T-helper 2 cell treated with Interferon-gamma antibody and Interleukin-4, amounts not matched to agents 100 ng/mL and 5 ng/mL, for 36 hours (primary cell): ENCODE results near the gene STK32A. TPM values are rescaled to one million over a fixed set of nuclear protein-coding genes. Genes with fewer than 3 reads are reported as not detected.
"Not testable (repeated sequence)": the region's sequence is repeated elsewhere in the genome, so short reads cannot be mapped to it uniquely, and the experiment has no call there.

Source experiments
- intact Hi-C: fragments of 100-400 bp; cut with micrococcal nuclease; formaldehyde crosslinking; loops from one replicate; pipeline ENCODE4 v1.15.1; 2023
- total RNA-seq: library from RNA; stranded (reverse); gene quantifications from 2 replicates; pipeline ENCODE4 v1.2.3, GENCODE V29; 2022

The STK32A gene
- not detected in 2 replicates for total RNA-seq

DNA sequence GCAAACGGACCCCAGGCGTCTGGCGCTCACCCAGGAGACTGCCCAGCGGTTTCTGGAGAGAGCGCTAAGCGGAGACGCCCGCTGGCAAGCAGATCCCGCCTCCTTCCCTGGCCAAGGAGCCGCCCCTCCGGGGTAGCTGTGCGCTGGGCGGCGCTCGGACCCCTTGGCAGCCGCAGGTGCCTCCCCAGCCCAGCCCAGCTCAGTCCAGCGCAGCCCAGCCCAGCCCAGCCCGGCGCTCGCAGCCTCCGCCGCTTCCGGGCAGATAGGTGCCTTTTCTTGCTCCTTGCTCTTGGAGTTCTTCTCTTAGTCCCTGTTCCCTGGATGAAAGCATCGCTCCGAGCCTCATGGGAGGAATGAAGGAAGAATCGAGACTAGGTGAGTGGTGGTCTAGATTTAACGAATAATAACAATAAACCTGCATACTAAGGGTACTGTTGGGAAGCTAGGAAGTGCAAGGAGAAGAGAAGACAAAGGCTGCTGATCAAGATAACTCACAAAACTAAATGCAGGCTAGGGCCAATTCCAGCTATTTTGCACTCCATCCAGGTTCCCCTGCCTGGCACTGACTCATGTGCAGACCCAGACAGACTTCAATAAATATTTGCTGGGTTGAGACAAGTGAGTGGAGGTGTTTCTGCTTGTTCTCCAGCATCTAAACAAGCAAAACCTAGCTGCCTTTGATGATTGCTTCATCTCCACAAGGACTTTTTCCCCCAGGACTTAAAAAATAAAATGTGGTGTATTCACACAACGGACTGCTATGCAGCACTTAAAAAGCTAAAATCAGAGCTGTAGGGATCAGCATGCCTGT is at the start of gene STK32A:
STK32A (plus strand) TSS at position 202 of the 811 bp plus-strand sequence. CDS start 4,609 bp downstream, outside the sequence.
- intact Hi-C loops: no loop called here

DNA sequence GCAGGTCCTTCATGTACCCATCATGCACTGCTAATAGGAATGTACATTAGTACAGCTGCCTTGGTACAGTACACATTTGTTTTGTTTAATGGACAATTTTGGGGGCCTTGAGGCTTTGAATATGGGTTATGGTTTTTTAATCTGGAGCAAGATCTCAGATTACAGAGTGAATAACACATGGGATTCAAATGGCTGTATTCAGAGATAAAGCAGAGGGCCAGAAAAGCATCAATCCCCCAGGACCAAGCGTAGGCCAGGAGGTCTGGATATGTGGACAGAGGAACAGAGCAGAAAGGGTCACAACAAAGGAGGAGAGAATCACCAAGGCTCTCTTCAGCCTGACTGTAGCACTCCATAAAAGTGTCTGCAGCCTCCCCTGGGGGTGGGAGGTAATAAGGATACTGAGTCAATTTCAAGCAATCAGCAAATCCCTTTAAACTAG is 47.7 kb upstream of the STK32A start:
- intact Hi-C loops: loop anchor here (5.0 kb wide), 2 partner anchors 220 to 525 kb away; no protein-coding TSS in a partner anchor

DNA sequence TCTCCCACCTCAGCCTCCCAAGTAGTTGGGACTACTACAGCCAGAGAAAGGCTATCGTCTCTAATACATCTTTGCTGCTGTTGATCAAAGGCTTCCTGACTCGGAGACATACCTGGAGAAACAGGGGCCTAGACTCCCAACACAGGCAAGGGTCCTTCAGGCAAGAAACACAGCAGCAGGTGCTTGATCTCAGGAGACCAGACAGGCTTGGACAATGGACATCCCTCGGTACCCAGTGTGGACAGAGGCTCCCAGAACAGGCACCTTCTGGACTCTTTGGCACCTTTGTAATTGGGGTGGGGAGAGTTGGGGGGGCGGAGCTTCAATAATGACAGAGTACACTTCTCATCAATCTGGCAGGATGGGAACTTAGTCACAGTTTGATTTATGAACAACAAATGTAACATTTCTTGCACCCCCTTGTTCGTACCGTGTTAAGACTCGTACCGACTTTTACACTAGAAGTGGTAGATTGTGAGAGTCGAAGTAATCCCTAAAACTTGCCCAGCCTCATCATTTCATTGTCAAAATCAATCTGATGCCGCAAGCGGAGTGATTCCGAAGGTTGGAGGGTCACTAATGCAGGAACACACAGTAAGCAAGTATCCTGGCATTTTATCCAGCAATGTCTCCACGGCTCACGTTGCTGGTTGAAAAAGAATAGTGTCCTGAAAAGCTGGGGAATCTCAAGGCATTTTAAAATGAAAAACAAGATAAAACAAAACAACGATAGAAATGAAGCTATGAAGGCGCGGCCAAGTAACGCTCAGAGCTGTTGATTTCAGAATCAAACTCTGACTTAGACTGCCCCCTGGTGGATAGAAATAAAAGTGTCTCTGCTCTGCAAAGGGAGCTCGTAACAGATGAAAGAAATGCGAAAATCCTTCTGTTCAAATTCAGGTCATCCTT is 46.4 kb upstream of the STK32A start:
- intact Hi-C loops: loop anchor here (2.0 to 5.0 kb wide), 5 partner anchors 90 to 656 kb away; no protein-coding TSS in a partner anchor

DNA sequence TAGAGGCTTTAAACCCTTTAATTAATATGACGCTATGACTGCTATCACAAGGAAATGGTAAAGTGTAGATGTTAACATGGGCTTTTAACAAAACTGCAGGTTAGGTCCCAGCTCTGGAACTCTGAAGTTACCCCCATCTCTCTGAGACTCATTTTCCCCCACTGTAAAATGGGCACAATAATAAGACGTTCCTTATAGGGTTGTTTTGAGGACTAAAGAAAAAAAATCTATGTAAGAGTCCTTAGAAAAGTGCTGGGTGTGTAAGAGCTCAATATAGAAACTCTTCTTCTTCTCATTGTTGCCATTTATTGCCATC is 45.8 kb upstream of the STK32A start:
- intact Hi-C loops: loop anchor here (2.0 to 5.0 kb wide), 5 partner anchors 90 to 656 kb away; no protein-coding TSS in a partner anchor

DNA sequence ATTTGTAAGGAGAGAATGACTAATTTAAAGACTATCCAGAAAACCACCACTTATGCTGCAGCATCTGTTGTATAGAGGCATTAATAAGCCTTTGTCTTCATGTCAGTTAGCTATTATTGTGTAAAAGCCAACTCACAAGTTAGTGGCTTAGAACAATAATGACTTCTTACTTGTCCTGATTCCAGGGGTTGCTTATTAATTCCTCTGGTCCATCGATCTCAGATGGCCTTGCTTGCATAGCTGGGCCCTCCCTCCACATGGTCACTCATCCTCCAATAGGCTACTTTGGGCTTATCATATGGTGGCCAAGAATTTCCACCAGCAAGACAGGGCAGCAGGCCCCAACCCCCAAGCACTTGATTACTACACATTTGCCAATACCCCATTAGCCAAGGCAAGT is 44.5 kb upstream of the STK32A start:
- intact Hi-C loops: no loop called here

DNA sequence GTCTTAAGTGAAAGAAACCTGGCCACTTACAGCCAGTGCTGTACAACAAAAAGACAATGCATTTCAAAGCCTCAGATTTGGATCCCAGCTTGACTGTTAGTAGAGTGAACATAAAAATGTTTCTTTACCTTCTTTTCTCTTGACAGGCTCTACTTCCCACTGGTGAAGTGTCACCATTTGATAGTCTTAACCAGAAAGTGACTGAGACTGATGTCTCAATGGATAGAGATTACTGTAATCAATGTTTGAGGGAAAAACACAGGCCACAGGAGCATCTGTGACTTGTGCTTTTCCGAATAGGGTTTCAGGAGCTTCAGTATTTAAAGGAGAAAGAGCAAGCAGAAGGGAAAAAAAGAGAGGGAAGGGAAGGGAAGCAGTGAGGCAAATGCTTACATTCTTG is 41.7 kb upstream of the STK32A start:
- intact Hi-C loops: no loop called here

DNA sequence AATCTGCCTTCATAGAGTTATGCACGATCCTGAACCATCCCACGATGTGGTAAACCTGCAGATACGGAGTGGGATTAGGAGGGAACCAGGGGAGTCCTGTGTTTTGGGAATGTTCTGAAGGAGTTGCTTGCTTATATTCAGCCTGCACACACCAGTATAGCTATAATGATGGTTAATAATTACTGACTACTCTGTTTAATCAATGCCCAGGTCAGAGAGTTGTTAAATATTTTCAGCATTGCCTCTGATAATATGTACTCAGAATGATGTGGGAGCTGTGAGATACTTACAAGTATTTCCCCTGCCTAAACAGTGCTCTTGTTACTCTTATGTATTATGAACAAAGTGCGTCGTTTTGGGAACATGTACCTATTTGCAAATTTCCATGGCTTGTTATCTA is 34.8 kb upstream of the STK32A start:
- intact Hi-C loops: no loop called here

DNA sequence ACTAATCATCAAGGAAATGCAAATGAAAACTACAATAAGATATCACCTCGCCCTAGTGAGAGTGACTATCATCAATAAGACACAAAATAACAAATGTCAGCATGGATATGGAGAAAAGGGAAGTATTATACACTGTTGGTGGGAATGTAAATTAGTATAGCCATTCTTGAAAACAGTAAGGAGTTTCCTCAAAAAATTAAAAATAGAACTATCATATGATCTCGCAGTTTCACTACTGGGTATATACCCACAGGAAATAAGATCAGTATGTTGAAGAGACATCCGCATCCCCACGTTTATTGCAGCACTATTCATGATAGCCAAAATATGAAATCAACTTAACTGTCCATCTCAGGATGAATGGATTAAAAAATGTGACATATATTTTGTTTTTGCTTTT is 31.6 kb upstream of the STK32A start:
- intact Hi-C loops: no loop called here

DNA sequence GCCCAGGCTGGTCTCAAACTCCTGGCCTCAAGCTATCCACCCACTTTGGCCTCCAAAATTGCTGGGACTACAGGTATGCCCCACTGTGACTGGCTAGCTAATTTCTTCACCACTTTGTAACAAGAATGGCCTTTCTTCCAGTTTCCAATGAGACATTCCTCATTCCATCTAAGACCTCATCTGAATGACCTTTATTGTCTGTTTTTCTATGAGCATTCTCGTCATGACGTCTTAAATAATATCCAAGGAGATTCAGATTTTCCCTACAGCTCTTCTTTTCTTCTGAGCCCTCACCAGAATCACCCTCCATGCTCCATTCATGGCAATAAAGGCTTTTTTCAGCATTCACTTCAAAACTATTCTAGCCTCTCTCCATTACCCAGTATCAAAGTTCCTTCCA is 30.2 kb upstream of the STK32A start:
- intact Hi-C loops: no loop called here

DNA sequence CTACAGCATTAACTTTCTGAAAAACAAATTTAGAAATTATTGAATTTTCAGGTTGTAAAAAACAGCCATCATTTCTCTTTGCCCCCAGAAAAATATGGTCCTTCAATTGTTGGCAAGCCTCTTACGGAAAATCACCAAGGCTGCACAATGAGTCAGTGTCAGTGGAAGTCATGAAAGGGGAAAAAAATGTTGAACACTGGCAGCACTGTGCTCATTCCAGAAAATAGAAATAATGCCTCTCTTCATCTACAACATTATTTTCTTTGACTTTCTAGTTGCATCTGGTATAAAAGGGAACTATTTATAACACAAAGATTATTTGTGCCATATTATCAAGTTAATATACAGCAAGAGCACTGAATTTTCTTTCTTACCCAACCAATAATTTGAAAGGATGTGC is 26.7 kb upstream of the STK32A start:
- intact Hi-C loops: no loop called here

DNA sequence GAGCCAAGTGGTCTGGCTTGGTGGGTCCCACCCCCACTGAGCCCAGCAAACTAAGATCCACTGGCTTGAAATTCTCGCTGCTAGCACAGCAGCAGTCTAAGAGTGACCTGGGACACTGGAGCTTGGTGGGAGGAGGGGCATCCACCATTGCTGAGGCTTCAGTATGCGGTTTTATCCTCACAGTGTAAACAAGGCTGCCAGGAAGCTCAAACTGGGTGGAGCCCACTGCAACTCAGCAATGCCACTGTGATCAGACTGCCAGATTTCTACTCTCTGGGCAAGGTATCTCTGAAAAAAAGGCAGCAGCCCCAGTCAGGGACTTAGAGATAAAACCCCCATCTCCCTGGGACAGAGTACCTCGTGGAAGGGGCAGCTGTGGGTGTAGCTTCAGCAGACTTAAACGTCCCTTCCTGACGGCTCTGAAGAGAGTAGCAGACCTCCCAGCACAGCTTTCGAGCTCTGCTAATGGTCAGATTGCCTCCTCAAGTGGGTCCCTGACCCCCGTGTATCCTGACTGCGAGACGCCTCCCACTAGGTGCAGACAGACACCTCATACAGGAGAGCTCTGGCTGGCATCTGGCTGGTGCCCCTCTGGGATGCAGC is 18.2 kb upstream of the STK32A start:
- intact Hi-C loops: no loop called here

DNA sequence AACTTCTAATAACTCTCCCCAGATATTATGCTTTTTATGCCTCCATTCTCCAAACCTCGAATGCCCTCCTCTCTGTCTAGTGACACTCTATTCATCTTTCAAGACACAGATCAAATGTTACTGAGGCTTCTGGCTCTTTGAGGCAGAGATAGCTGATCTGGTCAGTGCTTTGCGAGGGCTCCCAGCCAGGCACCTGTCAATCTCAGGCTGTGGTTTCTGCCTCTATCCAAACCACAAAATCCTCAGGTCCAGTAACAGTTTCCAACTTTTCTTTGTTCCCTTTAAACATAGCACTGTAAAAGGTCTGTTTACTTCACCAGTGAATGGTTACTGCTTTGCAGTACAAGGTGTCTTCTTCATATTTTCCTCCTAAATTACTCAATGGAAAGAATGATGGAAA is 11.5 kb upstream of the STK32A start:
- intact Hi-C loops: loop anchor here (5.0 kb wide), 1 partner anchor 354 kb away; no protein-coding TSS in a partner anchor

DNA sequence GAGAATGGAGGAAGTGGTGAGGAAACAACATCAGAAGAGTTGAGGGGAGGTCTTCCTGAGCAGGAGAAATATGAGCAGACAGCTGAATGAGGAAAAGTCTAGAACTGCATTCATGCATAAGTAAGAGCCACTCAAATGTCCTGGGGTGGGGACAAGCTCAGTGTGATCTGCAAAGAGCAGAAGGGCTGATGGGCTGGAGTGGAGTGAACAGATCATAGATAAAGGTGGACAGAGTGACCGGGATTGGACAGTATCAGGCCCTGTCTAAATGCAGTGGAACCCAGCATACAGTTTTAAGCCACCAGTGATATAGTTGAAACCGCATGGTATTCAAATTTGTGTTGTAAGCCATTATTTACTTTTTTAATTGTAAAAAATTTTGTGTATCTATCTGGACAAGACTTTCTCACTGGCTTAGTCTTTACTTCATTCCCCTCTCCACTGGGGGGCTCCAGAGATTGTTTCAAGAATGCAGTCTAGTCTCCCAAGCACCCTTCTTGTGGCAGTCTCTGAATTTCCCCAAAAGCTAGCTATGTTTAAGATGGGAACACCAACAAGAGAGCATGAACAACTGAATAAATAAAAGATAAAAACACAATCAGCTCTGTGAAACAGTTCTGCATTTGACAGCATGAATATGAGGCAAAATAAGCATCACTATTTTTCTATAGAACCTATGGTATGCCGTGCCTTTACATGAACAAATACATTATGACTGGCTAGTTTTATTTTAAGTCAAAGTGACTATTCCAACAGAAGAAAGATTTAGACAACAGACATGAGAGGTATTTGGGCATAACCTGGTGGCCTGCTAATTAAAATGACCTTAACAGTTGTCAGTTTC is 10.7 kb upstream of the STK32A start:
- intact Hi-C loops: loop anchor here (5.0 kb wide), 1 partner anchor 353 kb away; no protein-coding TSS in a partner anchor

DNA sequence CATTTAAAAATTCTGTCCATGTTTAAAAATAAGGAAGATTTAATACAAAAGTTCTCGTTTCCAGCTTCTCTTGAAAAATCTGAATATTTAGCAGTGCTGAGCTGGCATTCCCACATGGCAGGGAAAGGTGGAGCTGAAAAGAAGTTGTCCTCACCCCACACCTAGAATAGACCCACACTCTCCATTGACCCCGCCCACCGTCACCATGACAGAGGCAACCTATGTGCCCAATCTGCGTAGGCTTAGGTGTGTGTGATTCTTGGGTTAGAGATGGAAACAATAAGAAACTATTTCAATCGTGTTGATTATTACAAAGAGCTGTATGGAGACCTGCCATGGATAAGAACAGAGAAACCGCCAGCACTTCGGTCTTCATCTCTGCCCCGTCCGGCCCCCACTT is 8.9 kb upstream of the STK32A start:
- intact Hi-C loops: no loop called here

DNA sequence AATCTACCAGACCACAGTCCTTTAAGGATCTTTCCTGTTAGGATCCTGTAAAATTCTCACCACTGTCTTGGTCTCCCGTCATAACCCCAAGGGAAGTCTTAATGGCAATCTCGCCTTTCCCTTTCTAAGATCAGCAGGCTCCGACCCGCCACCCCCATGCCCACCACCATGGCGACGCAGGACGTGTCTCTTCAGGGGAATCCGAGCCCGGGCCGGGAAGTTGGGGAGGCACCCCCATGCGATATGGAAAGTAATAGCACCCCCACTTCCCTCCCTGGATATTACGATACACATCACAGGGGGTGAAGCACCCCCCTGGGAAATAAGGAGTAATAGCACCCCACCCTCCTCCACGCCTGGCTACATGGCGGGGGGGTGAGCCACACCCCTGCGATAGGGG is 8.3 kb upstream of the STK32A start:
- intact Hi-C loops: no loop called here

DNA sequence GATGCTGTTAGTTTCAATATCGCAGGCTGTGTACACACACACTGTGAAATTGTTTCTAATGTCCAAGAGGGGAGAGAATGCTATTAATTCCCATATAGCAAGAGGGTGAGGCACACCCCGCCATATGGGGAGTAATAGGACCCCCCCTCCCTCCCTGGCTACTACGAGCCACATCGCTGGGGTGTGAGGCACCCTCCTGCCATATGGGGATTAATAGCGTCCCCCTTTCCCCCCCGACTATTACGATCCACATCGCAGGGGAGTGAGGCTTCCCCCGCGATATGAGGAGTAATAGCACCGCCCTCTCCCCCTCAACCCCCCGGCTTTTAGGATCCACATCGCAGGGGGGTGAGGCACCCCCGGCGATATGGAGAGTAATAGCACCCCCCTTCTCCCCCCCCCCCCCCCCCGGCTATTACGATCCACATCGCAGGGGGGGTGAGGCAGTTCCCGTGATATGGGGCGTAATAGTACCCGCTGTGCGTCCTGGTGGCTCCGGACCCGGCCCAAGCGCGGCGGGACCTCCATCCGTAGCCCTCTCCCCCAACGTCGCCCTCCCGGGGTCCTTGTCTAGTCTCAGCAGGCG is 494 bp upstream of the STK32A start:
- intact Hi-C loops: no loop called here

DNA sequence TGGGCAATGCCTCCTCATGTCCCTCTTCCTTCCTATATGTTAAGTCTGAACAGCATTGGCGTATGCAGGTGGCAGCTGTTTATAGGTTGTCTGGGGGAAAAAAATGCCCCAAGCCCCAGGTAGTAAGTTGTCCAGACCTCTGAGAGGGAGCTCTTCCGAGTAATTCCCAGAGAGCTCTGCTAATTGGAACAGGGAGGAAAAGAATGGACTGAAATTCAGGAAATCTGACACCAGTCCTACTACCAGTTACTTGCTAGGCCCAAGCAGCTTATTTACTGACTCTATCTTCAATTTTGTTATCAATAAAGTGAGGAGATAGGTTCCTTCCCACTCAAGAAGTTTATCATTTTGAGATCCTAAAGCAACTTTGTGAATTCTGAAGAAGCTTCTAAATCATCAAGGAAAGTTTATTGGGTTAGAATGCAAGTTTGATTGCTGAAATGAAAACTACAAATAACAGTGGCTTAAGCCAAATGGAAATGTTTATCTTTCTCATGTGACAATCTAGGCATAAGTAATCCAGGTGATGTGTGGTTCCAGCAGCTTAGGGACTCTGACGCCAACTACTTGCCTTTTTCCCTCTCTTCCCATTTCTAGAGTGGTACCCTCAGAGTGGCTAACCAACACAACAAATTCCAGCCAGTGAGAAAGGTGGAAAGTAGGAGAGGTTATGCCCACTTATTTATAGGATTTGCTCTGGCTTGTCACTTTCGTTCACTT is 5.6 kb downstream of the STK32A start:
- intact Hi-C loops: no loop called here

DNA sequence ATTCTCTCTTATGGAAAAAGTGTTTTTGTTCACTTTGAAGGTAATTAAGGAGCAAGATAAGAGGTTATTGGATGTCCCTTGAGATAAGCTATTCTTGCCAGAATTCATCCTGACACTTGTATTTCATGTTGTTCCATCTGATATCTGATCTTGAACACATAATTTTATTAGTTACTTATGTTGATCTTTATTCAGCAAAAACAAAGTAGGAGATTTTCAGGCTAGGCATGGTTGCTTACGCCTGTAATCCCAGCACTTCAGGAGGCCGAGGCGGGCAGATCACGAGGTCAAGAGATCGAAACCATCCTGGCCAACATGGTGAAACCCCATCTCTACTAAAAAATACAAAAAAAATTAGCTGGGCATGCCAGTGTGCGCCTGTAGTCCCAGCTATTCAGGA is 8.4 kb downstream of the STK32A start:
- intact Hi-C loops: not testable (repeated sequence)

DNA sequence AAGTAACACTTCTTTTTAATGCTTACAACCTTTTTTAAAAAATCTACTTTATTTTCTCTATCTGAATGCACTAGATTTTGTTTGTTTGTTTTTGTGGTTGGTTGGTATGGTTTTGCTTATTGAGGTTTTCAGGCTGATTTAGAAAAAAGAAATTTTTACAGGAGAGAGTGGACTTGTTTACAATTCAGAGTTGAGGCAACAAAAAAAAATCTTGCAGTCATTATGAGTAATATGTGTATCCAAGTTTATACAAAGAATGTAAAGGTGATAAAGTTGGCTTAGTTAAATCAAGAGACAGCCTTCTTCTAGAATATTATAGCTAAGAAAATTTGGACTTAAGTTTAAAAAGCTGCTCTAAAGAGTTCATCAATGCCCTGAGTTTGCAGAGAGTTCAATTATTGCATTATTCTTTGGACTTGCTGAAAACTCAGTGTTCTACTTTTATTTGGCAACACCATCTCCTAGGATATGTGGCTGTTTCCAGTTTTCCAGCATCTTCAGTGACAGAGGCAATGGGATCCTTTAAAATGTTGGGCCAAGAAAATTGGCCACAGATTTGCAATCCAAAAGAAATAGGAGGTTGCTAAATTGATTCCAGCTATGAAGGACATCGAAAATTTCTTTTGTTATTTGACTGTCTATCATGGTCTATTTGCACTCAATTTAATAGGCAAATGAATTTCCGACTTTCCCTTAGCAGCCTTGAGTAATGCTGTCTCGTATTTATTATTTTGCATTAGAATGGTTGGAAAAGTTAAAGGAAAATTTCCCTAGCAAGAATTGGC is 10.7 kb downstream of the STK32A start:
- intact Hi-C loops: no loop called here
